Sigmoid colon (tissue), 4 donors: ENCODE data around the gene TRAF2.

Experiments
- EP300 ChIP-seq, 4 donors: sonication (generic); formaldehyde crosslinking; IDR thresholded peaks; one replicate each; pipeline ENCODE4 v1.6.1; 2017; ENCODE audit warnings: antibody characterized with exemption in 4 of 4
- POLR2A ChIP-seq, 2 donors: fragments of 450-650 bp; IDR thresholded peaks; one replicate each; pipeline ENCODE4 v1.6.1; 2016; ENCODE audit warnings: antibody characterized with exemption in 2 of 2, mild to moderate bottlenecking in 2 of 2, moderate library complexity in 2 of 2
- POLR2AphosphoS5 ChIP-seq, 4 donors: sonication (generic); formaldehyde crosslinking; IDR thresholded peaks; one replicate each; pipeline ENCODE4 v1.6.1; 2017; ENCODE audit warnings: antibody characterized with exemption in 4 of 4
- TF ChIP-seq, protein P1 (sequence below), 4 experiments: fragments of 450-650 bp in 3 of 4; fragments of 200-600 bp in 1 of 4; IDR thresholded peaks; one replicate each; pipeline ENCODE4 v1.5.1; 2016 to 2019; ENCODE audit warnings: antibody characterized with exemption in 4 of 4, mild to moderate bottlenecking in 3 of 4, moderate library complexity in 2 of 4

GRCh38 chr9:136916330-136917184 is 30.2 kb downstream of the TRAF2 start:
- TF ChIP-seq, protein P1, sequence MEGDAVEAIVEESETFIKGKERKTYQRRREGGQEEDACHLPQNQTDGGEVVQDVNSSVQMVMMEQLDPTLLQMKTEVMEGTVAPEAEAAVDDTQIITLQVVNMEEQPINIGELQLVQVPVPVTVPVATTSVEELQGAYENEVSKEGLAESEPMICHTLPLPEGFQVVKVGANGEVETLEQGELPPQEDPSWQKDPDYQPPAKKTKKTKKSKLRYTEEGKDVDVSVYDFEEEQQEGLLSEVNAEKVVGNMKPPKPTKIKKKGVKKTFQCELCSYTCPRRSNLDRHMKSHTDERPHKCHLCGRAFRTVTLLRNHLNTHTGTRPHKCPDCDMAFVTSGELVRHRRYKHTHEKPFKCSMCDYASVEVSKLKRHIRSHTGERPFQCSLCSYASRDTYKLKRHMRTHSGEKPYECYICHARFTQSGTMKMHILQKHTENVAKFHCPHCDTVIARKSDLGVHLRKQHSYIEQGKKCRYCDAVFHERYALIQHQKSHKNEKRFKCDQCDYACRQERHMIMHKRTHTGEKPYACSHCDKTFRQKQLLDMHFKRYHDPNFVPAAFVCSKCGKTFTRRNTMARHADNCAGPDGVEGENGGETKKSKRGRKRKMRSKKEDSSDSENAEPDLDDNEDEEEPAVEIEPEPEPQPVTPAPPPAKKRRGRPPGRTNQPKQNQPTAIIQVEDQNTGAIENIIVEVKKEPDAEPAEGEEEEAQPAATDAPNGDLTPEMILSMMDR (IDR thresholded peaks at IDR 0.05): no peak
- TF ChIP-seq POLR2A (IDR thresholded peaks at IDR 0.05) (no peak), POLR2AphosphoS5 (IDR thresholded peaks at IDR 0.05) (no peak), EP300 (IDR thresholded peaks at IDR 0.05) (no peak)
